H1 (cell line): ENCODE data around the gene GRID1.

Experiments
- ATF2 ChIP-seq: IDR thresholded peaks from 2 replicates; pipeline ENCODE4 v1.6.1; 2012; ENCODE audit warnings: low read length, inconsistent platforms
- CREB1 ChIP-seq: IDR thresholded peaks from 2 replicates; pipeline ENCODE4 v1.6.1; 2012; ENCODE audit warnings: inconsistent platforms
- CTCF ChIP-seq, 3 experiments: IDR thresholded peaks; 1 replicate in 2 of 3; 2 replicates in 1 of 3; pipeline versions ENCODE4 v1.5.1 to v1.6.1; 2011; ENCODE audit warnings: low read length in 3 of 3, mild to moderate bottlenecking in 3 of 3, inconsistent platforms in 2 of 3, low read depth in 1 of 3, moderate library complexity in 1 of 3; ENCODE audit not compliant: insufficient read depth in 1 of 3; ENCODE audit errors: control extremely low read depth in 1 of 3
- EZH2 ChIP-seq: fragments of 200-600 bp; sonication (generic); IDR thresholded peaks from 2 replicates; pipeline ENCODE4 v1.7.1; 2012; ENCODE audit warnings: low read depth, mild to moderate bottlenecking, moderate library complexity, low read length, inconsistent platforms; ENCODE audit not compliant: severe bottlenecking
- JUND ChIP-seq: IDR thresholded peaks from 2 replicates; pipeline ENCODE4 v1.6.1; 2011; ENCODE audit warnings: mild to moderate bottlenecking, improper control_type of control experiment, low read length
- MAX ChIP-seq: IDR thresholded peaks from 2 replicates; pipeline ENCODE4 v1.6.1; 2012; ENCODE audit warnings: inconsistent platforms
- POLR2A ChIP-seq, 2 experiments: IDR thresholded peaks; 1 replicate in 1 of 2; 2 replicates in 1 of 2; pipeline ENCODE4 v1.6.1; 2011; ENCODE audit warnings: low read depth in 2 of 2, low read length in 2 of 2, mild to moderate bottlenecking in 2 of 2; ENCODE audit errors: control extremely low read depth in 1 of 2
- TAF7 ChIP-seq: optimal IDR thresholded peaks from 2 replicates; pipeline ENCODE3; 2011; ENCODE audit warnings: low read depth, mild to moderate bottlenecking, inconsistent platforms, low read length, moderate library complexity, borderline replicate concordance

- TF ChIP-seq JUND: no peak
- no peak for TF ChIP-seq CTCF (IDR thresholded peaks at IDR 0.05; ENCODE audit: control extremely low read depth in 1 of 3, insufficient read depth in 1 of 3, low read depth in 1 of 3, low read length in 3 of 3)
- no peak for TF ChIP-seq ATF2
- no peak for TF ChIP-seq POLR2A (IDR thresholded peaks at IDR 0.05; ENCODE audit: control extremely low read depth in 1 of 2, low read depth in 2 of 2, low read length in 2 of 2)
- TF ChIP-seq MAX: no peak
- no peak for TF ChIP-seq CREB1
- no peak for TF ChIP-seq TAF7
- TF ChIP-seq EZH2: no peak
Measured at GRCh38 chr10:86018735-86019058, 347.9 kb downstream of the GRID1 start.
